Natural killer cell (primary cell): Measurements from ENCODE around the gene SLCO2A1. TPM values are rescaled to one million over a fixed set of nuclear protein-coding genes. Genes with fewer than 3 reads are reported as not detected.

Experiments used
- ATAC-seq, 3 donors: fragments of 150-1000 bp in 2 of 3; fragments of 200-7000 bp in 1 of 3; cut with Tn5 transposase; 1 replicate in 1 of 3; 2 replicates in 2 of 3; pipeline ENCODE4 v1.10.0; 2021; ENCODE audit warnings: mild to moderate bottlenecking in 2 of 3, moderate library complexity in 2 of 3
- DNase-seq, 2 donors: peaks; one replicate each; pipeline versions ENCODE4 v3.0.0 to v3.0.0-alpha.2; 2013 to 2021; ENCODE audit warnings: mixed read lengths in 1 of 2
- H3K27ac ChIP-seq: one replicate; pipeline ENCODE4 v1.5.1; 2013; ENCODE audit warnings: mild to moderate bottlenecking, low read length
- H3K27me3 ChIP-seq: one replicate; pipeline ENCODE4 v1.6.1; 2013; ENCODE audit warnings: low read length; ENCODE audit not compliant: control insufficient read depth, insufficient read depth
- H3K36me3 ChIP-seq: one replicate; pipeline ENCODE4 v1.6.1; 2013; ENCODE audit warnings: low read length; ENCODE audit not compliant: control insufficient read depth, insufficient read depth
- H3K4me1 ChIP-seq: one replicate; pipeline ENCODE4 v1.6.1; 2013; ENCODE audit warnings: low read length; ENCODE audit not compliant: control insufficient read depth, insufficient read depth
- H3K4me3 ChIP-seq: one replicate; pipeline ENCODE4 v1.5.1; 2013; ENCODE audit warnings: low read length
- H3K9me3 ChIP-seq: one replicate; pipeline ENCODE4 v1.6.1; 2013; ENCODE audit warnings: low read length; ENCODE audit not compliant: control insufficient read depth, insufficient read depth
- H3K27ac Mint-ChIP-seq, 2 donors: one replicate each; pipeline ENCODE4 v1.8.0; 2022; ENCODE audit warnings: mild to moderate bottlenecking in 2 of 2, mixed read lengths in 2 of 2, moderate library complexity in 1 of 2
- H3K27me3 Mint-ChIP-seq, 2 donors: one replicate each; pipeline ENCODE4 v1.8.0; 2022; ENCODE audit warnings: low read depth in 2 of 2, mixed read lengths in 2 of 2
- H3K36me3 Mint-ChIP-seq: one replicate; pipeline ENCODE4 v1.8.0; 2022; ENCODE audit warnings: mixed read lengths
- H3K4me1 Mint-ChIP-seq, 2 donors: one replicate each; pipeline ENCODE4 v1.8.0; 2022; ENCODE audit warnings: mixed read lengths in 2 of 2
- H3K4me3 Mint-ChIP-seq: one replicate; pipeline ENCODE4 v1.8.0; 2022; ENCODE audit warnings: mild to moderate bottlenecking, moderate library complexity, mixed read lengths
- H3K9me3 Mint-ChIP-seq, 2 donors: one replicate each; pipeline ENCODE4 v1.8.0; 2022; ENCODE audit warnings: mixed read lengths in 2 of 2
- WGBS: methylation state at CpG from one replicate; pipeline ENCODE4 v1.1.7; 2013; ENCODE audit warnings: missing lambda C conversion rate; ENCODE audit not compliant: insufficient coverage; 5-methylcytosine and 5-hydroxymethylcytosine counted together
- intact Hi-C: fragments of 100-400 bp; cut with micrococcal nuclease; formaldehyde crosslinking; loops from one replicate; pipeline ENCODE4 v1.14.2; 2022
- total RNA-seq, 4 donors: library from RNA; stranded (reverse); fragments of 120-200 nt in 1 of 4; gene quantifications; one replicate each; pipeline versions ENCODE4 v1.2.3 to v1.2.4, GENCODE V29; 2013 to 2022
- TF ChIP-seq, protein P1 (sequence below): fragments of 200-600 bp; IDR thresholded peaks from one replicate; pipeline ENCODE4 v1.8.0; 2022; ENCODE audit warnings: antibody characterized with exemption

SLCO2A1 gene
- total RNA-seq, 3 donors from 2014 or later (not counting 1 experiment from before 2014, with no cell fraction given) = not detected

- Mint-ChIP-seq H3K27ac (no peak overlapping the region), H3K4me1 (no peaks in the 10 kb centered on the region), H3K4me3 (no peak overlapping the region), H3K9me3 (no peaks in the 10 kb centered on the region), H3K27me3 (no peaks in the 10 kb centered on the region), H3K36me3 (no peaks in the 10 kb centered on the region)
- no peaks in the 10 kb centered on the region for H3K36me3 ChIP-seq
- no peaks in the 10 kb centered on the region for H3K9me3 ChIP-seq
- no CpG with 5 or more reads among the region's 2 CpGs for WGBS
- DNase-seq (no peak), ATAC-seq (no peak)
- H3K4me3 ChIP-seq = no peak overlapping the region
- no peaks in the 10 kb centered on the region for H3K4me1 ChIP-seq
- TF ChIP-seq, protein P1, sequence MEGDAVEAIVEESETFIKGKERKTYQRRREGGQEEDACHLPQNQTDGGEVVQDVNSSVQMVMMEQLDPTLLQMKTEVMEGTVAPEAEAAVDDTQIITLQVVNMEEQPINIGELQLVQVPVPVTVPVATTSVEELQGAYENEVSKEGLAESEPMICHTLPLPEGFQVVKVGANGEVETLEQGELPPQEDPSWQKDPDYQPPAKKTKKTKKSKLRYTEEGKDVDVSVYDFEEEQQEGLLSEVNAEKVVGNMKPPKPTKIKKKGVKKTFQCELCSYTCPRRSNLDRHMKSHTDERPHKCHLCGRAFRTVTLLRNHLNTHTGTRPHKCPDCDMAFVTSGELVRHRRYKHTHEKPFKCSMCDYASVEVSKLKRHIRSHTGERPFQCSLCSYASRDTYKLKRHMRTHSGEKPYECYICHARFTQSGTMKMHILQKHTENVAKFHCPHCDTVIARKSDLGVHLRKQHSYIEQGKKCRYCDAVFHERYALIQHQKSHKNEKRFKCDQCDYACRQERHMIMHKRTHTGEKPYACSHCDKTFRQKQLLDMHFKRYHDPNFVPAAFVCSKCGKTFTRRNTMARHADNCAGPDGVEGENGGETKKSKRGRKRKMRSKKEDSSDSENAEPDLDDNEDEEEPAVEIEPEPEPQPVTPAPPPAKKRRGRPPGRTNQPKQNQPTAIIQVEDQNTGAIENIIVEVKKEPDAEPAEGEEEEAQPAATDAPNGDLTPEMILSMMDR = no peak
- H3K27me3 ChIP-seq = no peaks in the 10 kb centered on the region
- intact Hi-C loops = no loop called here
- H3K27ac ChIP-seq = no peak overlapping the region
These were observed 34.4 kb upstream of the SLCO2A1 start for GRCh38 chr3:134064081-134064480.

- Histone ChIP-seq H3K27me3 (no peaks in the 10 kb centered on the region), H3K4me1 (no peaks in the 10 kb centered on the region), H3K4me3 (no peak overlapping the region), H3K27ac (no peak overlapping the region), H3K9me3 (no peaks in the 10 kb centered on the region), H3K36me3 (no peaks in the 10 kb centered on the region)
- WGBS = 88% methylated on average over 7 of the region's 7 CpGs
- H3K4me1 Mint-ChIP-seq = no peaks in the 10 kb centered on the region
- no peak overlapping the region for H3K4me3 Mint-ChIP-seq
- H3K27ac Mint-ChIP-seq = no peak overlapping the region
- no peaks in the 10 kb centered on the region for H3K9me3 Mint-ChIP-seq
- ATAC-seq (no peak), DNase-seq (no peak)
- TF ChIP-seq, protein P1 = no peak
- H3K36me3 Mint-ChIP-seq = no peaks in the 10 kb centered on the region
- intact Hi-C loops = no loop called here
- H3K27me3 Mint-ChIP-seq = peaks cover 0 to 3% of the 10 kb centered on the region in 2 donors
These were observed 31.7 kb upstream of the SLCO2A1 start for GRCh38 chr3:134061401-134061800.

DNA sequence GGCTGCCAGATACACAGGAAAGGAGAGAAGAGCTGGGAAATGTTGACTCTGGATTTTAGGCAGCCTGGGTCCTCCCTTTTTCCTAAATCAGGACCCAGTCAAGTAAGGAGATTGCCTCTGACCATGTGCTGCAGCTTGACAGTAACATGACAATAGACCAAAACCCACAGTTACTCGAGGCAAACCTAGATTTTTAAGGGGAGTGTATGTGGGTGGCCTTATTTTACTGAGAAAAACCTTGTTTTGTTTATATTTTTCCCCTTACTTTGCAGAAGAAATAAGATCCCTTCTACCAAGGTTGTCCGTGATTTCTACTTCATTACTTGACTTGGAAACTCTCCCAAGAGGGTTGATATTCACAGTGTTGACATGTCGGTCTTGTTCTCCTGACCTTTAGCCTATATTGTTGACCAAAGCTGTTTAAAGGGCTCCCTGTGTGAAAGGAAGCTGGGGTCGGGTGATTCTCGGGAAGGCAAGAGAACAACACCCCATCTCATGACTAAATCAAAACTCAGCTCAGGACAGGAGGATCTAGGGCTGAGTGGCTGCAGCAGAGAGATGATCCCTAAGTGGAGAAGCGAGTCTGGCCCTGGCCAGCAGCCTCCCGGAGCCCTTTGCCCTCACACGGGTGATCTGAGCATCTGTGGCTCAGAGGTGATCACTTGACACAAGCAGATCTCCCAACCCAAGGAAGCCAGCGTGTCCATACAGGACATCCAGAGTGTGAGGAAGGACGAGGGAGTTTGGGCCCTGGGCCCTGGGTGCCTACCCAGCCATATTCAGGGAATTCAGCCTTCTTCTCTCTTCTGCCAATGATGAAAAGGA lies 31.0 kb upstream of the SLCO2A1 start:
- H3K4me3 Mint-ChIP-seq = no peak overlapping the region

More for the DNA sequence above, 31.0 kb upstream of the SLCO2A1 start:
- no peak overlapping the region for H3K27ac ChIP-seq
- no peaks in the 10 kb centered on the region for H3K9me3 ChIP-seq
- Mint-ChIP-seq H3K4me1 (no peaks in the 10 kb centered on the region), H3K27me3 (peaks cover 0 to 3% of the 10 kb centered on the region in 2 donors), H3K9me3 (no peaks in the 10 kb centered on the region), H3K36me3 (no peaks in the 10 kb centered on the region), H3K27ac (no peak overlapping the region)
- H3K36me3 ChIP-seq = no peaks in the 10 kb centered on the region
- WGBS = 79% methylated on average over 9 of the region's 10 CpGs
- intact Hi-C loops = no loop called here
- no peak overlapping the region for H3K4me3 ChIP-seq
- H3K4me1 ChIP-seq = no peaks in the 10 kb centered on the region
- H3K27me3 ChIP-seq = no peaks in the 10 kb centered on the region
- TF ChIP-seq, protein P1 = no peak
- ATAC-seq (no peak), DNase-seq (no peak)
